ENCODE results near the gene UNC79.
A peak's percentile ranks its signal among the peaks of the same experiment; 100 is the strongest.

Gene UNC79

GRCh38 chr14:93708800-93709199, 278.1 kb downstream of the UNC79 start:
- no peak for DNase-seq (ENCODE audit: low read depth)

- DNase-seq (ENCODE audit: low read depth), result peak; percentile 11
Observed at GRCh38 chr14:93709249-93709648, 278.5 kb downstream of the UNC79 start.

GRCh38 chr14:93712079-93712837, 281.5 kb downstream of the UNC79 start:
- no peak for DNase-seq (ENCODE audit: low read depth)

- DNase-seq (ENCODE audit: low read depth), result no peak
Observed at GRCh38 chr14:93712838-93713724, 282.3 kb downstream of the UNC79 start.

- DNase-seq (ENCODE audit: low read depth), result no peak
Observed at GRCh38 chr14:93713726-93714405, 283.1 kb downstream of the UNC79 start.

GRCh38 chr14:93714605-93715004, 283.9 kb downstream of the UNC79 start:
- no peak for DNase-seq (ENCODE audit: low read depth)

GRCh38 chr14:93715279-93715927, 284.7 kb downstream of the UNC79 start:
- no peak for DNase-seq (ENCODE audit: low read depth)

GRCh38 chr14:93716002-93716745, 285.4 kb downstream of the UNC79 start:
- DNase-seq (ENCODE audit: low read depth), result no peak

GRCh38 chr14:93716746-93717667, 286.3 kb downstream of the UNC79 start:
- DNase-seq (ENCODE audit: low read depth), result no peak

GRCh38 chr14:93717668-93718320, 287.1 kb downstream of the UNC79 start:
- DNase-seq (ENCODE audit: low read depth), result no peak

GRCh38 chr14:93719256-93719655, 288.5 kb downstream of the UNC79 start:
- DNase-seq (ENCODE audit: low read depth), result no peak

GRCh38 chr14:93720076-93720815, 289.5 kb downstream of the UNC79 start:
- DNase-seq (ENCODE audit: low read depth), result no peak

GRCh38 chr14:93720981-93721483, 290.3 kb downstream of the UNC79 start:
- no peak for DNase-seq (ENCODE audit: low read depth)

- DNase-seq (ENCODE audit: low read depth), result no peak
Observed at GRCh38 chr14:93723001-93723400, 292.3 kb downstream of the UNC79 start.

- no peak for DNase-seq (ENCODE audit: low read depth)
Observed at GRCh38 chr14:93725002-93725582, 294.4 kb downstream of the UNC79 start.

GRCh38 chr14:93725993-93726392, 295.3 kb downstream of the UNC79 start:
- DNase-seq (ENCODE audit: low read depth), result no peak

- DNase-seq (ENCODE audit: low read depth), result no peak
Observed at GRCh38 chr14:93727039-93727740, 296.5 kb downstream of the UNC79 start.
